HG02870 (cell line): ENCODE data around the gene WWTR1.

ENCODE experiments used
- ATAC-seq: cut with Tn5 transposase; IDR thresholded peaks from one replicate; pipeline ENCODE4 v1.9.1; 2021; ENCODE audit warnings: mild to moderate bottlenecking, moderate library complexity; ENCODE audit not compliant: unreplicated experiment

Gene WWTR1

GRCh38 chr3:149596134-149596770, 61.6 kb downstream of the WWTR1 start:
- no peak for ATAC-seq

- no peak for ATAC-seq
Observed at GRCh38 chr3:149593418-149594160, 64.2 kb downstream of the WWTR1 start.

GRCh38 chr3:149592758-149593240, 65.0 kb downstream of the WWTR1 start:
- ATAC-seq: no peak

- ATAC-seq: no peak
Observed at GRCh38 chr3:149590691-149591441, 67.0 kb downstream of the WWTR1 start.

- no peak for ATAC-seq
Observed at GRCh38 chr3:149589332-149589731, 68.5 kb downstream of the WWTR1 start.

GRCh38 chr3:149588909-149589308, 68.9 kb downstream of the WWTR1 start:
- no peak for ATAC-seq

GRCh38 chr3:149587383-149587782, 70.4 kb downstream of the WWTR1 start:
- ATAC-seq: no peak

GRCh38 chr3:149586871-149587270, 71.0 kb downstream of the WWTR1 start:
- no peak for ATAC-seq

- peak; percentile 87 for ATAC-seq
Observed at GRCh38 chr3:149585401-149585726, 72.5 kb downstream of the WWTR1 start.

GRCh38 chr3:149583921-149584635, 73.7 kb downstream of the WWTR1 start:
- no peak for ATAC-seq

- no peak for ATAC-seq
Observed at GRCh38 chr3:149582395-149582794, 75.4 kb downstream of the WWTR1 start.

- ATAC-seq: no peak
Observed at GRCh38 chr3:149581681-149582370, 76.0 kb downstream of the WWTR1 start.

- no peak for ATAC-seq
Observed at GRCh38 chr3:149581248-149581647, 76.6 kb downstream of the WWTR1 start.

- no peak for ATAC-seq
Observed at GRCh38 chr3:149579838-149580542, 77.8 kb downstream of the WWTR1 start.

- ATAC-seq: no peak
Observed at GRCh38 chr3:149579161-149579560, 78.7 kb downstream of the WWTR1 start.

- ATAC-seq: no peak
Observed at GRCh38 chr3:149577801-149578200, 80.0 kb downstream of the WWTR1 start.

GRCh38 chr3:149575961-149576564, 81.8 kb downstream of the WWTR1 start:
- peak; percentile 52 for ATAC-seq

- no peak for ATAC-seq
Observed at GRCh38 chr3:149575213-149575960, 82.4 kb downstream of the WWTR1 start.
